ENCODE data around the gene GPATCH2L.

GPATCH2L gene

GRCh38 chr14:76134231-76134630 is 17.5 kb upstream of the GPATCH2L start:
- CTCF ChIA-PET: no interaction called here
- Histone ChIP-seq H3K9me3 (ENCODE audit: control insufficient read depth, insufficient read depth, low read depth, low read length) (no peaks in the 10 kb centered on the region), H3K4me3 (ENCODE audit: low read depth, low read length) (no peak overlapping the region), H3K36me3 (ENCODE audit: control insufficient read depth in 2 of 2, insufficient read depth in 1 of 2, low read length in 2 of 2) (no peaks in the 10 kb centered on the region), H3K4me1 (ENCODE audit: control insufficient read depth, insufficient read depth, low read length) (no peaks in the 10 kb centered on the region), H3K27ac (ENCODE audit: extremely low read depth, low read depth, low read length) (no peak overlapping the region)
- POLR2A ChIA-PET: no interaction called here
- no peak for TF ChIP-seq ZNF23 (tag by site-specific recombination; IDR thresholded peaks at IDR 0.05; ENCODE audit: borderline replicate concordance)
- TF ChIP-seq ZNF354C (tag by site-specific recombination; IDR thresholded peaks at IDR 0.05; ENCODE audit: borderline replicate concordance, low read depth): no peak
- TF ChIP-seq ZNF791 (tag by site-specific recombination; IDR thresholded peaks at IDR 0.05): no peak
- TF ChIP-seq, protein P1, sequence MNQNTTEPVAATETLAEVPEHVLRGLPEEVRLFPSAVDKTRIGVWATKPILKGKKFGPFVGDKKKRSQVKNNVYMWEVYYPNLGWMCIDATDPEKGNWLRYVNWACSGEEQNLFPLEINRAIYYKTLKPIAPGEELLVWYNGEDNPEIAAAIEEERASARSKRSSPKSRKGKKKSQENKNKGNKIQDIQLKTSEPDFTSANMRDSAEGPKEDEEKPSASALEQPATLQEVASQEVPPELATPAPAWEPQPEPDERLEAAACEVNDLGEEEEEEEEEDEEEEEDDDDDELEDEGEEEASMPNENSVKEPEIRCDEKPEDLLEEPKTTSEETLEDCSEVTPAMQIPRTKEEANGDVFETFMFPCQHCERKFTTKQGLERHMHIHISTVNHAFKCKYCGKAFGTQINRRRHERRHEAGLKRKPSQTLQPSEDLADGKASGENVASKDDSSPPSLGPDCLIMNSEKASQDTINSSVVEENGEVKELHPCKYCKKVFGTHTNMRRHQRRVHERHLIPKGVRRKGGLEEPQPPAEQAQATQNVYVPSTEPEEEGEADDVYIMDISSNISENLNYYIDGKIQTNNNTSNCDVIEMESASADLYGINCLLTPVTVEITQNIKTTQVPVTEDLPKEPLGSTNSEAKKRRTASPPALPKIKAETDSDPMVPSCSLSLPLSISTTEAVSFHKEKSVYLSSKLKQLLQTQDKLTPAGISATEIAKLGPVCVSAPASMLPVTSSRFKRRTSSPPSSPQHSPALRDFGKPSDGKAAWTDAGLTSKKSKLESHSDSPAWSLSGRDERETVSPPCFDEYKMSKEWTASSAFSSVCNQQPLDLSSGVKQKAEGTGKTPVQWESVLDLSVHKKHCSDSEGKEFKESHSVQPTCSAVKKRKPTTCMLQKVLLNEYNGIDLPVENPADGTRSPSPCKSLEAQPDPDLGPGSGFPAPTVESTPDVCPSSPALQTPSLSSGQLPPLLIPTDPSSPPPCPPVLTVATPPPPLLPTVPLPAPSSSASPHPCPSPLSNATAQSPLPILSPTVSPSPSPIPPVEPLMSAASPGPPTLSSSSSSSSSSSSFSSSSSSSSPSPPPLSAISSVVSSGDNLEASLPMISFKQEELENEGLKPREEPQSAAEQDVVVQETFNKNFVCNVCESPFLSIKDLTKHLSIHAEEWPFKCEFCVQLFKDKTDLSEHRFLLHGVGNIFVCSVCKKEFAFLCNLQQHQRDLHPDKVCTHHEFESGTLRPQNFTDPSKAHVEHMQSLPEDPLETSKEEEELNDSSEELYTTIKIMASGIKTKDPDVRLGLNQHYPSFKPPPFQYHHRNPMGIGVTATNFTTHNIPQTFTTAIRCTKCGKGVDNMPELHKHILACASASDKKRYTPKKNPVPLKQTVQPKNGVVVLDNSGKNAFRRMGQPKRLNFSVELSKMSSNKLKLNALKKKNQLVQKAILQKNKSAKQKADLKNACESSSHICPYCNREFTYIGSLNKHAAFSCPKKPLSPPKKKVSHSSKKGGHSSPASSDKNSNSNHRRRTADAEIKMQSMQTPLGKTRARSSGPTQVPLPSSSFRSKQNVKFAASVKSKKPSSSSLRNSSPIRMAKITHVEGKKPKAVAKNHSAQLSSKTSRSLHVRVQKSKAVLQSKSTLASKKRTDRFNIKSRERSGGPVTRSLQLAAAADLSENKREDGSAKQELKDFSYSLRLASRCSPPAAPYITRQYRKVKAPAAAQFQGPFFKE (tag by site-specific recombination; IDR thresholded peaks at IDR 0.05; ENCODE audit: borderline replicate concordance): no peak
- TF ChIP-seq ZNF37A (tag by site-specific recombination; IDR thresholded peaks at IDR 0.05): no peak
- TF ChIP-seq ZFP3 (tag by site-specific recombination; IDR thresholded peaks at IDR 0.05; ENCODE audit: low read depth): no peak
- no peak for TF ChIP-seq ZNF580 (tag by site-specific recombination; IDR thresholded peaks at IDR 0.05)
- TF ChIP-seq ZNF544 (tag by site-specific recombination; IDR thresholded peaks at IDR 0.05): no peak
- TF ChIP-seq ZNF433 (tag by site-specific recombination; IDR thresholded peaks at IDR 0.05; ENCODE audit: low read depth): no peak
- no peak for TF ChIP-seq ZNF654 (tag by site-specific recombination; IDR thresholded peaks at IDR 0.05; ENCODE audit: low read depth)
- TF ChIP-seq ZNF138 (tag by site-specific recombination; IDR thresholded peaks at IDR 0.05; ENCODE audit: borderline replicate concordance): no peak
- TF ChIP-seq FEZF1 (tag by site-specific recombination; IDR thresholded peaks at IDR 0.05): no peak
- TF ChIP-seq, protein P2, sequence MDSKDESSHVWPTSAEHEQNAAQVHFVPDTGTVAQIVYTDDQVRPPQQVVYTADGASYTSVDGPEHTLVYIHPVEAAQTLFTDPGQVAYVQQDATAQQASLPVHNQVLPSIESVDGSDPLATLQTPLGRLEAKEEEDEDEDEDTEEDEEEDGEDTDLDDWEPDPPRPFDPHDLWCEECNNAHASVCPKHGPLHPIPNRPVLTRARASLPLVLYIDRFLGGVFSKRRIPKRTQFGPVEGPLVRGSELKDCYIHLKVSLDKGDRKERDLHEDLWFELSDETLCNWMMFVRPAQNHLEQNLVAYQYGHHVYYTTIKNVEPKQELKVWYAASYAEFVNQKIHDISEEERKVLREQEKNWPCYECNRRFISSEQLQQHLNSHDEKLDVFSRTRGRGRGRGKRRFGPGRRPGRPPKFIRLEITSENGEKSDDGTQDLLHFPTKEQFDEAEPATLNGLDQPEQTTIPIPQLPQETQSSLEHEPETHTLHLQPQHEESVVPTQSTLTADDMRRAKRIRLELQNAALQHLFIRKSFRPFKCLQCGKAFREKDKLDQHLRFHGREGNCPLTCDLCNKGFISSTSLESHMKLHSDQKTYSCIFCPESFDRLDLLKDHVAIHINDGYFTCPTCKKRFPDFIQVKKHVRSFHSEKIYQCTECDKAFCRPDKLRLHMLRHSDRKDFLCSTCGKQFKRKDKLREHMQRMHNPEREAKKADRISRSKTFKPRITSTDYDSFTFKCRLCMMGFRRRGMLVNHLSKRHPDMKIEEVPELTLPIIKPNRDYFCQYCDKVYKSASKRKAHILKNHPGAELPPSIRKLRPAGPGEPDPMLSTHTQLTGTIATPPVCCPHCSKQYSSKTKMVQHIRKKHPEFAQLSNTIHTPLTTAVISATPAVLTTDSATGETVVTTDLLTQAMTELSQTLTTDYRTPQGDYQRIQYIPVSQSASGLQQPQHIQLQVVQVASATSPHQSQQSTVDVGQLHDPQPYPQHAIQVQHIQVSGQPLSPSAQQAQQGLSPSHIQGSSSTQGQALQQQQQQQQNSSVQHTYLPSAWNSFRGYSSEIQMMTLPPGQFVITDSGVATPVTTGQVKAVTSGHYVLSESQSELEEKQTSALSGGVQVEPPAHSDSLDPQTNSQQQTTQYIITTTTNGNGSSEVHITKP (tag by site-specific recombination; IDR thresholded peaks at IDR 0.05): no peak

GRCh38 chr14:76135722-76136121 is 16.0 kb upstream of the GPATCH2L start:
- no peaks in the 10 kb centered on the region for H3K4me1 ChIP-seq (ENCODE audit: control insufficient read depth, insufficient read depth, low read length)
- ChIA-PET CTCF (interaction anchor here (1.2 kb wide), 1 partner anchor 251 kb away, joined by 3 read pairs; no protein-coding TSS in a partner anchor), POLR2A (no interaction called here)
- H3K27ac ChIP-seq (ENCODE audit: extremely low read depth, low read depth, low read length): no peak overlapping the region
- no peaks in the 10 kb centered on the region for H3K36me3 ChIP-seq (ENCODE audit: control insufficient read depth in 2 of 2, insufficient read depth in 1 of 2, low read length in 2 of 2)
- H3K9me3 ChIP-seq (ENCODE audit: control insufficient read depth, insufficient read depth, low read depth, low read length): no peaks in the 10 kb centered on the region
- H3K4me3 ChIP-seq (ENCODE audit: low read depth, low read length): no peak overlapping the region
- TF ChIP-seq ZNF514 (tag by site-specific recombination; IDR thresholded peaks at IDR 0.05): no peak
- TF ChIP-seq ZBTB8A (tag by site-specific recombination; IDR thresholded peaks at IDR 0.05): no peak
- TF ChIP-seq ZNF280D (tag by site-specific recombination; IDR thresholded peaks at IDR 0.05): no peak
- TF ChIP-seq REST (tag by site-specific recombination; IDR thresholded peaks at IDR 0.05): 0 out of 2 replicates have a peak, but pooled peaks have one; percentile 27
- no peak for TF ChIP-seq ZNF214 (tag by site-specific recombination; IDR thresholded peaks at IDR 0.05; ENCODE audit: borderline replicate concordance)
- no peak for TF ChIP-seq ZNF366 (tag by site-specific recombination; conservative IDR thresholded peaks at IDR 0.05)
